H1 (cell line): ENCODE results near the gene APOL6. TPM values are rescaled to one million over a fixed set of nuclear protein-coding genes. Genes with fewer than 3 reads are reported as not detected.

Source experiments
- CEBPB ChIP-seq: IDR thresholded peaks from 2 replicates; pipeline ENCODE4 v1.6.1; 2012; ENCODE audit warnings: low read depth, low read length
- E2F6 ChIP-seq: IDR thresholded peaks from 2 replicates; pipeline ENCODE4 v1.6.1; 2012; ENCODE audit warnings: inconsistent platforms
- EP300 ChIP-seq, 2 experiments: IDR thresholded peaks; 1 replicate in 1 of 2; 2 replicates in 1 of 2; pipeline ENCODE4 v1.6.1; 2011 to 2012; ENCODE audit warnings: low read depth in 2 of 2, low read length in 2 of 2, mild to moderate bottlenecking in 2 of 2, borderline replicate concordance in 1 of 2, inconsistent platforms in 1 of 2, moderate library complexity in 1 of 2
- HDAC2 ChIP-seq, 2 experiments: fragments of 300-600 bp in 1 of 2; sonication (generic) in 1 of 2; IDR thresholded peaks; 2 replicates each; pipeline ENCODE4 v1.6.1; 2011 to 2012; ENCODE audit warnings: low read depth in 2 of 2, low read length in 2 of 2, mild to moderate bottlenecking in 2 of 2, moderate library complexity in 2 of 2, borderline replicate concordance in 1 of 2, inconsistent platforms in 1 of 2
- HDAC6 ChIP-seq: IDR thresholded peaks from one replicate; pipeline ENCODE4 v1.7.1; 2012; ENCODE audit warnings: low read depth, mild to moderate bottlenecking, inconsistent platforms, low read length, moderate library complexity
- NANOG ChIP-seq: IDR thresholded peaks from 2 replicates; pipeline ENCODE4 v1.6.1; 2011; ENCODE audit warnings: low read length, low read depth, mild to moderate bottlenecking, inconsistent platforms; ENCODE audit not compliant: insufficient read depth, poor library complexity, severe bottlenecking
- POU5F1 ChIP-seq: IDR thresholded peaks from 2 replicates; pipeline ENCODE4 v1.6.1; 2011; ENCODE audit warnings: low read depth, mild to moderate bottlenecking, low read length, moderate library complexity
- RFX5 ChIP-seq: IDR thresholded peaks from 2 replicates; pipeline ENCODE4 v1.6.1; 2011; ENCODE audit warnings: low read depth, low read length, improper control_type of control experiment, borderline replicate concordance
- SIX5 ChIP-seq: IDR thresholded peaks from 2 replicates; pipeline ENCODE4 v1.6.1; 2011; ENCODE audit warnings: mild to moderate bottlenecking, low read depth, low read length
- SP1 ChIP-seq: IDR thresholded peaks from 2 replicates; pipeline ENCODE4 v1.6.1; 2011; ENCODE audit warnings: low read depth, low read length
- SRF ChIP-seq: IDR thresholded peaks from 2 replicates; pipeline ENCODE4 v1.6.1; 2011; ENCODE audit warnings: mild to moderate bottlenecking, low read depth, low read length, moderate library complexity
- polyA plus RNA-seq, 7 experiments: library from polyadenylated mRNA; depleted of rRNA in 3 of 7; stranded (reverse) in 5 of 7; unstranded in 2 of 7; fragments of >200 nt in 5 of 7; fragments of 200-250 nt in 2 of 7; gene quantifications; 1 replicate in 5 of 7; 2 replicates in 1 of 7; 4 replicates in 1 of 7; pipeline versions ENCODE4 v1.2.1 to v1.2.3, GENCODE V29; 2011 to 2013; ENCODE audit warnings: missing spikeins in 2 of 7, mixed read lengths in 2 of 7
- total RNA-seq: library from RNA; stranded (reverse); fragmentation: NEBNext Ultra II Directional; extraction: Animal tissue kit (Norgen Biotek cat#: 25700); gene quantifications from 2 replicates; pipeline ENCODE4 v1.2.1, GENCODE V29; 2021

APOL6 gene
- total and polyA plus RNA-seq, 2 of the 8 experiments (the other 6 are each of a cell fraction or from before 2014, with no cell fraction given) = 0.06 to 0.13 TPM

DNA sequence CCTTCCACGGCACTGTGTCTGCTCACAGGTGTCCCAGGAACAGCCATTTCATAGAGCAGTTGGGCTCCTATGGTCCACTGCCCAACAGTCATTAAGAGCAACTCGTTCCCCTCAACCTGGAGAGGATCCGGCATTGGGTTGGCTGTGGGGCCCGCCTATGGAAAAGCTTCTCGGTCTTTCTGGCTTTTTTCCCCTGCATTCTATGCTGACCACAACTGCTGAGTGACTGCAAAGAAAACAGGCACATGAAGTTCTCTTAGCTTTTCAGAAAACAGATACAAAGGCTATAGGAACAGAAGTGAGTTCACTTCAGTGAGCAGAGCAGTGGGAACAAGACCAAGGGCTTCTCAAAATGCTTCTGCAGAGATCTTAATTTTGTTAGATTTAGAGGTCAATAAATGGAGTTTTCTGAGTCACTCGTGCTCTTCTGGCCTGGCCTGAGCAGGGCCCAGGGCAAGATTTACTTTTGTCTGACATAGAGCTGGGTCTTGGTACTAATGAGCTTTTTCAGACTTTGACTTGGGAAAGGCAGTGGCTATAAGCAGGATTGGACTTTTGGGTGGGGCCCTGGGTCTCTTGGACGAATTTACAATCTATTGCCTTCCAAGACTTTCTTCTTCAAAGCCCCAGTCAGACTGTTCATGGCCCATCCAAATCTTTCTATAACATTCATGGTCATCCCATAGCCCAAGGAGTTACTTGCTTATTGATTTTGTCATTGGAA lies 55.8 kb downstream of the APOL6 start (continued):
- TF ChIP-seq CEBPB (no peak), SP1 (no peak), E2F6 (no peak), EP300 (IDR thresholded peaks at IDR 0.05; ENCODE audit: borderline replicate concordance in 1 of 2, low read depth in 2 of 2, low read length in 2 of 2) (no peak), HDAC2 (IDR thresholded peaks at IDR 0.05; ENCODE audit: borderline replicate concordance in 1 of 2, low read depth in 2 of 2, low read length in 2 of 2) (no peak), HDAC6 (no peak), SRF (no peak), SIX5 (no peak), NANOG (no peak), RFX5 (no peak), POU5F1 (no peak)
- TF ChIP-seq, all 59 proteins: peak for 0
